ENCODE data around the gene LIN28B.
"Not testable (repeated sequence)": the region's sequence is repeated elsewhere in the genome, so short reads cannot be mapped to it uniquely, and the experiment has no call there.

Gene LIN28B

GRCh38 chr6:105075210-105075609, 118.3 kb downstream of the LIN28B start:
- no peak for DNase-seq

- DNase-seq = not testable (repeated sequence)
These were observed 119.5 kb downstream of the LIN28B start for GRCh38 chr6:105076418-105076817.

GRCh38 chr6:105077596-105078385, 120.9 kb downstream of the LIN28B start:
- no peak for DNase-seq

- DNase-seq = no peak
These were observed 121.4 kb downstream of the LIN28B start for GRCh38 chr6:105078386-105078708.

GRCh38 chr6:105080279-105080678, 123.4 kb downstream of the LIN28B start:
- DNase-seq = no peak

- not testable (repeated sequence) for DNase-seq
These were observed 124.8 kb downstream of the LIN28B start for GRCh38 chr6:105081662-105082061.

- no peak for DNase-seq
These were observed 130.8 kb downstream of the LIN28B start for GRCh38 chr6:105087571-105088211.

- no peak for DNase-seq
These were observed 134.4 kb downstream of the LIN28B start for GRCh38 chr6:105091140-105091829.

- DNase-seq = no peak
These were observed 137.3 kb downstream of the LIN28B start for GRCh38 chr6:105094133-105094640.

- no peak for DNase-seq
These were observed 138.2 kb downstream of the LIN28B start for GRCh38 chr6:105095139-105095538.

- DNase-seq = no peak
These were observed 140.4 kb downstream of the LIN28B start for GRCh38 chr6:105097288-105097687.

GRCh38 chr6:105099371-105099770, 142.5 kb downstream of the LIN28B start:
- DNase-seq = no peak

- DNase-seq = no peak
These were observed 145.3 kb downstream of the LIN28B start for GRCh38 chr6:105102186-105102585.

- DNase-seq = no peak
These were observed 148.2 kb downstream of the LIN28B start for GRCh38 chr6:105105094-105105493.

GRCh38 chr6:105106260-105106659, 149.4 kb downstream of the LIN28B start:
- no peak for DNase-seq

- DNase-seq = no peak
These were observed 150.3 kb downstream of the LIN28B start for GRCh38 chr6:105107207-105107606.

- DNase-seq = no peak
These were observed 151.8 kb downstream of the LIN28B start for GRCh38 chr6:105108631-105109262.

- DNase-seq = no peak
These were observed 153.3 kb downstream of the LIN28B start for GRCh38 chr6:105109955-105110895.

GRCh38 chr6:105111105-105111504, 154.2 kb downstream of the LIN28B start:
- DNase-seq = no peak

- DNase-seq = no peak
These were observed 155.0 kb downstream of the LIN28B start for GRCh38 chr6:105111871-105112270.

- DNase-seq = no peak
These were observed 155.7 kb downstream of the LIN28B start for GRCh38 chr6:105112577-105112976.

- no peak for DNase-seq
These were observed 156.5 kb downstream of the LIN28B start for GRCh38 chr6:105113422-105113821.
